H1 (cell line): ENCODE measurements around the gene SIAH3.

ENCODE experiments used
- POLR2A ChIP-seq, 2 experiments: IDR thresholded peaks; 1 replicate in 1 of 2; 2 replicates in 1 of 2; pipeline ENCODE4 v1.6.1; 2011; ENCODE audit warnings: low read depth in 2 of 2, low read length in 2 of 2, mild to moderate bottlenecking in 2 of 2; ENCODE audit errors: control extremely low read depth in 1 of 2
- POLR2AphosphoS5 ChIP-seq: IDR thresholded peaks from 2 replicates; pipeline ENCODE4 v1.6.1; 2011; ENCODE audit warnings: low read depth, low read length
- TF ChIP-seq, protein P1 (sequence below), 3 experiments: IDR thresholded peaks; 1 replicate in 2 of 3; 2 replicates in 1 of 3; pipeline versions ENCODE4 v1.5.1 to v1.6.1; 2011; ENCODE audit warnings: low read length in 3 of 3, mild to moderate bottlenecking in 3 of 3, inconsistent platforms in 2 of 3, low read depth in 1 of 3, moderate library complexity in 1 of 3; ENCODE audit not compliant: insufficient read depth in 1 of 3; ENCODE audit errors: control extremely low read depth in 1 of 3

DNA sequence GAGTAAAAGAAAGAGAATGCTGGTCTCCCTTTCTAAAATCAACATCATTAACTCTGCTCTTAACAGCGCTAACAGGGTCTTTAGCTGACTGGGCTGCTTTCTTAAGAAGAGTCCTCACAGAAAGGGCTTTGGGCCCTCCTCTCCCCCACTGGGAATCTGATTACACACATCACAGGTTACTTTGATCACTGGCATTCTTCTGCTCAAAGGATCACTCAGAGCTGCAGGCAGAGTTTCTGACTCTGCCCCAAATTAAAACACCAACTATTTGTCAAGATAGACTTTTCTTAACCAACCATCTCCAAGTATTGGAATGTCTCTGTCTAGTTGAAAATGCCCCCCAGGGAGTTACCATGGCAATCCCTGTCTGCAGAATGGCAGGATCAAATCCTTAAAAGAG, 31.1 kb upstream of the SIAH3 start:
- TF ChIP-seq, protein P1, sequence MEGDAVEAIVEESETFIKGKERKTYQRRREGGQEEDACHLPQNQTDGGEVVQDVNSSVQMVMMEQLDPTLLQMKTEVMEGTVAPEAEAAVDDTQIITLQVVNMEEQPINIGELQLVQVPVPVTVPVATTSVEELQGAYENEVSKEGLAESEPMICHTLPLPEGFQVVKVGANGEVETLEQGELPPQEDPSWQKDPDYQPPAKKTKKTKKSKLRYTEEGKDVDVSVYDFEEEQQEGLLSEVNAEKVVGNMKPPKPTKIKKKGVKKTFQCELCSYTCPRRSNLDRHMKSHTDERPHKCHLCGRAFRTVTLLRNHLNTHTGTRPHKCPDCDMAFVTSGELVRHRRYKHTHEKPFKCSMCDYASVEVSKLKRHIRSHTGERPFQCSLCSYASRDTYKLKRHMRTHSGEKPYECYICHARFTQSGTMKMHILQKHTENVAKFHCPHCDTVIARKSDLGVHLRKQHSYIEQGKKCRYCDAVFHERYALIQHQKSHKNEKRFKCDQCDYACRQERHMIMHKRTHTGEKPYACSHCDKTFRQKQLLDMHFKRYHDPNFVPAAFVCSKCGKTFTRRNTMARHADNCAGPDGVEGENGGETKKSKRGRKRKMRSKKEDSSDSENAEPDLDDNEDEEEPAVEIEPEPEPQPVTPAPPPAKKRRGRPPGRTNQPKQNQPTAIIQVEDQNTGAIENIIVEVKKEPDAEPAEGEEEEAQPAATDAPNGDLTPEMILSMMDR (IDR thresholded peaks at IDR 0.05; ENCODE audit: control extremely low read depth in 1 of 3, insufficient read depth in 1 of 3, low read depth in 1 of 3, low read length in 3 of 3): no peak
- no peak for TF ChIP-seq POLR2A (IDR thresholded peaks at IDR 0.05; ENCODE audit: control extremely low read depth in 1 of 2, low read depth in 2 of 2, low read length in 2 of 2)
- TF ChIP-seq POLR2AphosphoS5: no peak
